ENCODE measurements around the gene BANF2. TPM values are rescaled to one million over a fixed set of nuclear protein-coding genes. Genes with fewer than 3 reads are reported as not detected.

Gene BANF2
- total RNA-seq, 1 experiment from 2014 or later: not detected

DNA sequence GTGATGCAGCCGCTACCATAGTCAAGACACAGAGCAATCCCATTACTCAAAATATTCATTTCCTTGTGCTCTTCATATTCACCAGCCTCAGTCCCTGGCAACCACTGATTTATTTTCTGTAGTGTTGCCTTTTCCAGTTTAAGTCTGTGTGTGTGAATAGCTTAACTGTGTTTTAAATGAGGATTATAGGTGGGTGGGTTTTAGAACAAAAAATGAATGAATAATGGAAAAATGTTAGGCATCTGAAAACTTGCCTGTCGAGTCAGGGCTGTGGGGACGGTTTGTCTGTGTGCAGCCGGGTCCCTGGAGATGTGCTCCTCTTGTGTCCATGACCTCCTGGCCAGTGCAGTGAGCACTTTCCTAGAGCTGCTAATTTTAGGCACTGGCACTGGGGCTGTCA, 27.1 kb downstream of the BANF2 start:
- Histone ChIP-seq H3K9me3 (ENCODE audit: control insufficient read depth in 1 of 2, insufficient read depth in 1 of 2, low read depth in 1 of 2, low read length in 2 of 2) (no peaks in the 10 kb centered on the region), H3K9ac (ENCODE audit: low read length) (no peak overlapping the region), H3K4me3 (replicated peaks in 1 of 2; ENCODE audit: low read depth in 1 of 2, low read length in 2 of 2) (no peak overlapping the region), H3K4me2 (ENCODE audit: low read length) (no peak overlapping the region), H3K9me2 (ENCODE audit: insufficient read depth) (no peaks in the 10 kb centered on the region), H3K4me1 (ENCODE audit: control insufficient read depth in 1 of 2, insufficient read depth in 2 of 2, low read length in 2 of 2) (no peaks in the 10 kb centered on the region), H4K20me1 (ENCODE audit: insufficient read depth) (no peaks in the 10 kb centered on the region), H3K27me3 (ENCODE audit: insufficient read depth, low read length) (no peaks in the 10 kb centered on the region), H3K27ac (ENCODE audit: low read depth, low read length) (no peak overlapping the region), H3K79me2 (ENCODE audit: insufficient read depth, low read length) (no peaks in the 10 kb centered on the region), H3K36me3 (ENCODE audit: control insufficient read depth in 1 of 2, insufficient read depth in 2 of 2, low read length in 2 of 2) (no peaks in the 10 kb centered on the region), H2AFZ (ENCODE audit: low read depth, low read length, poor library complexity, severe bottlenecking) (no peak overlapping the region)
- no TSS peak for BruUV-seq (replicated peaks)
- ATAC-seq (no peak), DNase-seq (ENCODE audit: low read depth, low spot score) (no peak)
- POLR2A ChIA-PET: no interaction called here
- RAD21 ChIA-PET (ENCODE audit: low non-redundant PET in 1 of 2, low total read pairs in 2 of 2, uncharacterized antibody in 2 of 2, unreplicated experiment in 2 of 2): no interaction called here
- intact Hi-C loops (cut with micrococcal nuclease): no loop called here
- no peak for TF ChIP-seq CEBPB (IDR thresholded peaks at IDR 0.05; ENCODE audit: low read depth)
- TF ChIP-seq, protein P1, sequence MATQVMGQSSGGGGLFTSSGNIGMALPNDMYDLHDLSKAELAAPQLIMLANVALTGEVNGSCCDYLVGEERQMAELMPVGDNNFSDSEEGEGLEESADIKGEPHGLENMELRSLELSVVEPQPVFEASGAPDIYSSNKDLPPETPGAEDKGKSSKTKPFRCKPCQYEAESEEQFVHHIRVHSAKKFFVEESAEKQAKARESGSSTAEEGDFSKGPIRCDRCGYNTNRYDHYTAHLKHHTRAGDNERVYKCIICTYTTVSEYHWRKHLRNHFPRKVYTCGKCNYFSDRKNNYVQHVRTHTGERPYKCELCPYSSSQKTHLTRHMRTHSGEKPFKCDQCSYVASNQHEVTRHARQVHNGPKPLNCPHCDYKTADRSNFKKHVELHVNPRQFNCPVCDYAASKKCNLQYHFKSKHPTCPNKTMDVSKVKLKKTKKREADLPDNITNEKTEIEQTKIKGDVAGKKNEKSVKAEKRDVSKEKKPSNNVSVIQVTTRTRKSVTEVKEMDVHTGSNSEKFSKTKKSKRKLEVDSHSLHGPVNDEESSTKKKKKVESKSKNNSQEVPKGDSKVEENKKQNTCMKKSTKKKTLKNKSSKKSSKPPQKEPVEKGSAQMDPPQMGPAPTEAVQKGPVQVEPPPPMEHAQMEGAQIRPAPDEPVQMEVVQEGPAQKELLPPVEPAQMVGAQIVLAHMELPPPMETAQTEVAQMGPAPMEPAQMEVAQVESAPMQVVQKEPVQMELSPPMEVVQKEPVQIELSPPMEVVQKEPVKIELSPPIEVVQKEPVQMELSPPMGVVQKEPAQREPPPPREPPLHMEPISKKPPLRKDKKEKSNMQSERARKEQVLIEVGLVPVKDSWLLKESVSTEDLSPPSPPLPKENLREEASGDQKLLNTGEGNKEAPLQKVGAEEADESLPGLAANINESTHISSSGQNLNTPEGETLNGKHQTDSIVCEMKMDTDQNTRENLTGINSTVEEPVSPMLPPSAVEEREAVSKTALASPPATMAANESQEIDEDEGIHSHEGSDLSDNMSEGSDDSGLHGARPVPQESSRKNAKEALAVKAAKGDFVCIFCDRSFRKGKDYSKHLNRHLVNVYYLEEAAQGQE (IDR thresholded peaks at IDR 0.05; ENCODE audit: low read depth): no peak
- TF ChIP-seq TCF7L2 (IDR thresholded peaks at IDR 0.05; ENCODE audit: borderline replicate concordance, extremely low read depth, insufficient read depth, insufficient read length): no peak
- TF ChIP-seq POLR2AphosphoS5 (IDR thresholded peaks at IDR 0.05; ENCODE audit: low read depth, low read length): no peak
- no peak for TF ChIP-seq ZNF274 (IDR thresholded peaks at IDR 0.05; ENCODE audit: low read depth, low read length)
- TF ChIP-seq, protein P2, sequence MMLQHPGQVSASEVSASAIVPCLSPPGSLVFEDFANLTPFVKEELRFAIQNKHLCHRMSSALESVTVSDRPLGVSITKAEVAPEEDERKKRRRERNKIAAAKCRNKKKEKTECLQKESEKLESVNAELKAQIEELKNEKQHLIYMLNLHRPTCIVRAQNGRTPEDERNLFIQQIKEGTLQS (IDR thresholded peaks at IDR 0.05): no peak
- TF ChIP-seq, protein P3, sequence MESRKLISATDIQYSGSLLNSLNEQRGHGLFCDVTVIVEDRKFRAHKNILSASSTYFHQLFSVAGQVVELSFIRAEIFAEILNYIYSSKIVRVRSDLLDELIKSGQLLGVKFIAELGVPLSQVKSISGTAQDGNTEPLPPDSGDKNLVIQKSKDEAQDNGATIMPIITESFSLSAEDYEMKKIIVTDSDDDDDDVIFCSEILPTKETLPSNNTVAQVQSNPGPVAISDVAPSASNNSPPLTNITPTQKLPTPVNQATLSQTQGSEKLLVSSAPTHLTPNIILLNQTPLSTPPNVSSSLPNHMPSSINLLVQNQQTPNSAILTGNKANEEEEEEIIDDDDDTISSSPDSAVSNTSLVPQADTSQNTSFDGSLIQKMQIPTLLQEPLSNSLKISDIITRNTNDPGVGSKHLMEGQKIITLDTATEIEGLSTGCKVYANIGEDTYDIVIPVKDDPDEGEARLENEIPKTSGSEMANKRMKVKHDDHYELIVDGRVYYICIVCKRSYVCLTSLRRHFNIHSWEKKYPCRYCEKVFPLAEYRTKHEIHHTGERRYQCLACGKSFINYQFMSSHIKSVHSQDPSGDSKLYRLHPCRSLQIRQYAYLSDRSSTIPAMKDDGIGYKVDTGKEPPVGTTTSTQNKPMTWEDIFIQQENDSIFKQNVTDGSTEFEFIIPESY (IDR thresholded peaks at IDR 0.05; ENCODE audit: extremely low read depth, insufficient replicate concordance, low read length): no peak
- TF ChIP-seq FOSL1 (IDR thresholded peaks at IDR 0.05; ENCODE audit: low read depth): no peak
- no peak for TF ChIP-seq SRF (IDR thresholded peaks at IDR 0.05; ENCODE audit: low read depth)
- no peak for TF ChIP-seq ELF1 (IDR thresholded peaks at IDR 0.05; ENCODE audit: borderline replicate concordance, low read depth)
- no peak for TF ChIP-seq EZH2 (IDR thresholded peaks at IDR 0.05)
- TF ChIP-seq, protein P4, sequence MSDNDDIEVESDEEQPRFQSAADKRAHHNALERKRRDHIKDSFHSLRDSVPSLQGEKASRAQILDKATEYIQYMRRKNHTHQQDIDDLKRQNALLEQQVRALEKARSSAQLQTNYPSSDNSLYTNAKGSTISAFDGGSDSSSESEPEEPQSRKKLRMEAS (IDR thresholded peaks at IDR 0.05): no peak
- CTCF ChIA-PET: interaction anchor here (0.7 kb wide), 1 partner anchor 780 kb away, joined by 3 read pairs; no protein-coding TSS in a partner anchor

Data from HCT116 (cell line).